H1 (cell line): ENCODE results near the gene COLQ. TPM values are rescaled to one million over a fixed set of nuclear protein-coding genes. Genes with fewer than 3 reads are reported as not detected.

Experiments
- CTCF ChIA-PET: fragments of 300-600 bp; sonication (Branson Sonifier 250); formaldehyde crosslinking; loops from one replicate; lab custom pipeline; 2021; ENCODE audit not compliant: partially characterized antibody; lab: Charles Lee
- POLR2A ChIA-PET: fragments of 300-600 bp; sonication (Branson Sonifier 250); formaldehyde crosslinking; loops from one replicate; lab custom pipeline; 2021; ENCODE audit warnings: inconsistent platforms; ENCODE audit not compliant: partially characterized antibody; lab: Charles Lee
- DNase-seq, 2 experiments: peaks; one replicate each; pipeline versions ENCODE4 v3.0.0 to v3.0.0-alpha.2; 2010 to 2022; ENCODE audit warnings: low spot score in 2 of 2, low read depth in 1 of 2, mixed read lengths in 1 of 2
- FAIRE-seq: peaks from 2 replicates; lab custom pipeline; 2011; peaks lifted over from hg19 to GRCh38; lab: Jason Lieb, UNC
- H2AFZ ChIP-seq: 2 replicates; pipeline ENCODE4 v1.8.1; 2012; ENCODE audit warnings: low read length, inconsistent platforms
- H2AK5ac ChIP-seq: 2 replicates; pipeline ENCODE4 v1.6.1; 2013; ENCODE audit warnings: low read depth, low read length
- H2BK120ac ChIP-seq: replicated peaks from 2 replicates; pipeline ENCODE3; 2013; ENCODE audit warnings: low read depth, low read length, inconsistent platforms
- H2BK12ac ChIP-seq: 2 replicates; pipeline ENCODE4 v1.6.1; 2013; ENCODE audit warnings: low read depth, low read length
- H2BK15ac ChIP-seq: 2 replicates; pipeline ENCODE4 v1.6.1; 2013; ENCODE audit warnings: low read length
- H2BK20ac ChIP-seq: 2 replicates; pipeline ENCODE4 v1.6.1; 2013; ENCODE audit warnings: low read length
- H2BK5ac ChIP-seq: 2 replicates; pipeline ENCODE4 v1.6.1; 2013; ENCODE audit warnings: low read depth, low read length
- H3K14ac ChIP-seq: 2 replicates; pipeline ENCODE4 v1.6.1; 2013; ENCODE audit warnings: inconsistent platforms; ENCODE audit not compliant: insufficient read length
- H3K18ac ChIP-seq: 2 replicates; pipeline ENCODE4 v1.6.1; 2013; ENCODE audit warnings: low read length; ENCODE audit errors: extremely low read depth
- H3K23ac ChIP-seq: 2 replicates; pipeline ENCODE4 v1.6.1; 2013; ENCODE audit warnings: inconsistent platforms; ENCODE audit not compliant: insufficient read length
- H3K23me2 ChIP-seq: 2 replicates; pipeline ENCODE4 v1.6.1; 2013; ENCODE audit warnings: low read depth, low read length
- H3K27ac ChIP-seq: 2 replicates; pipeline ENCODE4 v1.6.1; 2011; ENCODE audit warnings: low read depth, low read length, inconsistent platforms
- H3K27me3 ChIP-seq, 4 experiments: replicated peaks in 1 of 4; 1 replicate in 1 of 4; 2 replicates in 3 of 4; pipeline versions ENCODE4 v1.6.1 to v1.8.1; 2011 to 2013; ENCODE audit warnings: low read length in 3 of 4, mild to moderate bottlenecking in 3 of 4, inconsistent platforms in 2 of 4, mixed read lengths in 2 of 4, moderate library complexity in 1 of 4; ENCODE audit not compliant: control insufficient read depth in 3 of 4, insufficient read depth in 3 of 4; ENCODE audit errors: extremely low read depth in 1 of 4
- H3K36me3 ChIP-seq, 4 experiments: 2 replicates each; pipeline versions ENCODE4 v1.6.1 to v1.8.1; 2011 to 2013; ENCODE audit warnings: mild to moderate bottlenecking in 4 of 4, low read length in 3 of 4, moderate library complexity in 2 of 4, control low read depth in 1 of 4, inconsistent platforms in 1 of 4; ENCODE audit not compliant: insufficient read depth in 4 of 4, control insufficient read depth in 2 of 4
- H3K4ac ChIP-seq: replicated peaks from 2 replicates; pipeline ENCODE3; 2013; ENCODE audit warnings: low read length, low read depth, mixed read lengths, inconsistent platforms; ENCODE audit not compliant: insufficient read length
- H3K4me1 ChIP-seq, 4 experiments: replicated peaks in 1 of 4; 1 replicate in 1 of 4; 2 replicates in 3 of 4; pipeline versions ENCODE4 v1.6.1 to v1.8.1; 2011 to 2013; ENCODE audit warnings: low read length in 3 of 4, inconsistent platforms in 2 of 4, mixed read lengths in 1 of 4; ENCODE audit not compliant: insufficient read depth in 4 of 4, control insufficient read depth in 3 of 4
- H3K4me2 ChIP-seq, 2 experiments: 2 replicates each; pipeline versions ENCODE4 v1.6.1 to v1.8.1; 2011 to 2013; ENCODE audit warnings: low read depth in 2 of 2, low read length in 2 of 2, control low read depth in 1 of 2, inconsistent platforms in 1 of 2, mild to moderate bottlenecking in 1 of 2; ENCODE audit not compliant: insufficient read depth in 1 of 2
- H3K4me3 ChIP-seq, 4 experiments: fragments of 200-600, 300-600 bp in 1 of 4; sonication (generic), shearing (Covaris generic), sonication (Bioruptor Twin) in 1 of 4; 2 replicates each; pipeline versions ENCODE4 v1.5.1 to v1.8.1; 2011 to 2016; ENCODE audit warnings: low read length in 4 of 4, low read depth in 3 of 4, control low read depth in 2 of 4, inconsistent platforms in 2 of 4, mild to moderate bottlenecking in 2 of 4, mixed read lengths in 1 of 4, moderate library complexity in 1 of 4; ENCODE audit not compliant: insufficient read depth in 2 of 4; ENCODE audit errors: extremely low read depth in 1 of 4
- H3K56ac ChIP-seq: replicated peaks from 2 replicates; pipeline ENCODE3; 2013; ENCODE audit warnings: low read depth, mild to moderate bottlenecking, mixed read lengths, low read length, inconsistent platforms; ENCODE audit not compliant: insufficient read length
- H3K79me1 ChIP-seq: 2 replicates; pipeline ENCODE4 v1.6.1; 2013; ENCODE audit warnings: low read depth, low read length, control low read depth
- H3K79me2 ChIP-seq, 2 experiments: 2 replicates each; pipeline versions ENCODE4 v1.6.1 to v1.8.1; 2012 to 2013; ENCODE audit warnings: low read length in 2 of 2, mild to moderate bottlenecking in 2 of 2, inconsistent platforms in 1 of 2; ENCODE audit not compliant: insufficient read depth in 2 of 2, control insufficient read depth in 1 of 2
- H3K9ac ChIP-seq, 4 experiments: replicated peaks in 1 of 4; 1 replicate in 1 of 4; 2 replicates in 3 of 4; pipeline versions ENCODE4 v1.6.1 to v1.8.1; 2011 to 2013; ENCODE audit warnings: low read depth in 3 of 4, low read length in 3 of 4, control low read depth in 2 of 4, mild to moderate bottlenecking in 2 of 4, moderate library complexity in 2 of 4, inconsistent platforms in 1 of 4; ENCODE audit errors: extremely low read depth in 1 of 4
- H3K9me3 ChIP-seq, 2 experiments: 2 replicates each; pipeline versions ENCODE4 v1.6.1 to v1.8.1; 2012 to 2013; ENCODE audit warnings: mild to moderate bottlenecking in 2 of 2, moderate library complexity in 2 of 2, control low read depth in 1 of 2, inconsistent platforms in 1 of 2, low read depth in 1 of 2, low read length in 1 of 2, mixed read lengths in 1 of 2; ENCODE audit not compliant: insufficient read depth in 2 of 2
- H4K20me1 ChIP-seq, 2 experiments: replicated peaks in 1 of 2; 2 replicates each; pipeline versions ENCODE3 to v1.8.1; 2011 to 2013; ENCODE audit warnings: inconsistent platforms in 2 of 2, low read length in 2 of 2, mild to moderate bottlenecking in 1 of 2; ENCODE audit not compliant: insufficient read depth in 2 of 2, control insufficient read depth in 1 of 2
- H4K5ac ChIP-seq: 2 replicates; pipeline ENCODE4 v1.6.1; 2013; ENCODE audit warnings: low read length, low read depth, mixed read lengths, inconsistent platforms; ENCODE audit not compliant: insufficient read length
- H4K8ac ChIP-seq: 2 replicates; pipeline ENCODE4 v1.8.0; 2013; ENCODE audit warnings: mild to moderate bottlenecking, moderate library complexity, low read length, inconsistent platforms; ENCODE audit not compliant: insufficient read depth; ENCODE audit errors: extremely low read depth
- H4K91ac ChIP-seq: replicated peaks from 2 replicates; pipeline ENCODE3; 2013; ENCODE audit warnings: low read length, mixed read lengths, inconsistent platforms; ENCODE audit not compliant: insufficient read length
- BCL11A ChIP-seq, 2 experiments: IDR thresholded peaks; one replicate each; pipeline ENCODE4 v1.6.1; 2011; ENCODE audit warnings: low read depth in 2 of 2, low read length in 2 of 2, mild to moderate bottlenecking in 2 of 2
- CBX5 ChIP-seq: fragments of 300-800, 300-1000 bp; sonication (generic); IDR thresholded peaks from 2 replicates; pipeline ENCODE4 v1.7.1; 2016; ENCODE audit warnings: antibody characterized with exemption, low read length, low read depth
- CHD2 ChIP-seq: IDR thresholded peaks from 2 replicates; pipeline ENCODE4 v1.6.1; 2012; ENCODE audit warnings: low read length, improper control_type of control experiment
- E2F6 ChIP-seq: IDR thresholded peaks from 2 replicates; pipeline ENCODE4 v1.6.1; 2012; ENCODE audit warnings: inconsistent platforms
- FOSL1 ChIP-seq: IDR thresholded peaks from 2 replicates; pipeline ENCODE4 v1.6.1; 2011; ENCODE audit warnings: mild to moderate bottlenecking, low read depth, low read length, moderate library complexity; ENCODE audit not compliant: insufficient read depth
- NANOG ChIP-seq: IDR thresholded peaks from 2 replicates; pipeline ENCODE4 v1.6.1; 2011; ENCODE audit warnings: low read length, low read depth, mild to moderate bottlenecking, inconsistent platforms; ENCODE audit not compliant: insufficient read depth, poor library complexity, severe bottlenecking
- PHF8 ChIP-seq: fragments of 200-600 bp; sonication (generic); conservative IDR thresholded peaks from 2 replicates; pipeline ENCODE4 v1.7.1; 2012; ENCODE audit warnings: low read depth, mild to moderate bottlenecking, inconsistent platforms, low read length, moderate library complexity
- POLR2AphosphoS5 ChIP-seq: IDR thresholded peaks from 2 replicates; pipeline ENCODE4 v1.6.1; 2011; ENCODE audit warnings: low read depth, low read length
- RAD21 ChIP-seq, 2 experiments: IDR thresholded peaks in 1 of 2; conservative IDR thresholded peaks in 1 of 2; 2 replicates each; pipeline ENCODE4 v1.6.1; 2011; ENCODE audit warnings: low read depth in 2 of 2, low read length in 2 of 2, improper control_type of control experiment in 1 of 2, inconsistent platforms in 1 of 2, mild to moderate bottlenecking in 1 of 2, moderate library complexity in 1 of 2
- RBBP5 ChIP-seq: IDR thresholded peaks from 2 replicates; pipeline ENCODE4 v1.7.1; 2012; ENCODE audit warnings: low read depth, mild to moderate bottlenecking, inconsistent platforms, low read length, moderate library complexity, borderline replicate concordance
- SIX5 ChIP-seq: IDR thresholded peaks from 2 replicates; pipeline ENCODE4 v1.6.1; 2011; ENCODE audit warnings: mild to moderate bottlenecking, low read depth, low read length
- SP4 ChIP-seq: IDR thresholded peaks from 2 replicates; pipeline ENCODE4 v1.6.1; 2012; ENCODE audit warnings: low read length, inconsistent platforms
- SRF ChIP-seq: IDR thresholded peaks from 2 replicates; pipeline ENCODE4 v1.6.1; 2011; ENCODE audit warnings: mild to moderate bottlenecking, low read depth, low read length, moderate library complexity
- TBP ChIP-seq: IDR thresholded peaks from 2 replicates; pipeline ENCODE4 v1.6.1; 2011; ENCODE audit warnings: low read depth, low read length, improper control_type of control experiment
- WGBS, 2 experiments: shearing (Covaris generic) in 1 of 2; methylation state at CpG; one replicate each; pipeline versions ENCODE4 v1.1.6 to v1.1.7; 2013 to 2015; ENCODE audit warnings: low lambda C conversion rate in 2 of 2, mixed read lengths in 2 of 2, inconsistent platforms in 1 of 2, low coverage in 1 of 2, missing lambda C conversion rate in 1 of 2; ENCODE audit not compliant: insufficient replicate concordance in 2 of 2, insufficient coverage in 1 of 2, insufficient read length in 1 of 2; ENCODE audit errors: extremely low coverage in 1 of 2, missing lambda C conversion rate in 1 of 2; 5-methylcytosine and 5-hydroxymethylcytosine counted together
- polyA plus RNA-seq, 7 experiments: library from polyadenylated mRNA; depleted of rRNA in 3 of 7; stranded (reverse) in 5 of 7; unstranded in 2 of 7; fragments of >200 nt in 5 of 7; fragments of 200-250 nt in 2 of 7; gene quantifications; 1 replicate in 5 of 7; 2 replicates in 1 of 7; 4 replicates in 1 of 7; pipeline versions ENCODE4 v1.2.1 to v1.2.3, GENCODE V29; 2011 to 2013; ENCODE audit warnings: missing spikeins in 2 of 7, mixed read lengths in 2 of 7
- total RNA-seq: library from RNA; stranded (reverse); fragmentation: NEBNext Ultra II Directional; extraction: Animal tissue kit (Norgen Biotek cat#: 25700); gene quantifications from 2 replicates; pipeline ENCODE4 v1.2.1, GENCODE V29; 2021

Gene COLQ
- total and polyA plus RNA-seq, 2 of the 8 experiments (the other 6 are each of a cell fraction or from before 2014, with no cell fraction given): 1.5 to 1.9 TPM

GRCh38 chr3:15551902-15552301, 30.4 kb upstream of the COLQ start:
- Histone ChIP-seq H4K5ac (no peak overlapping the region), H3K27me3 (no peaks in the 10 kb centered on the region), H3K4me3 (no peak overlapping the region), H3K4ac (no peak overlapping the region), H3K23me2 (no peaks in the 10 kb centered on the region), H3K4me1 (no peaks in the 10 kb centered on the region), H3K14ac (no peak overlapping the region), H2AFZ (no peak overlapping the region), H4K20me1 (peaks cover 0 to 2% of the 10 kb centered on the region in 2 experiments), H2BK20ac (no peak overlapping the region), H2BK15ac (no peak overlapping the region), H3K9me3 (no peaks in the 10 kb centered on the region; a peak in 1 of 4 replicates), H3K18ac (no peak overlapping the region), H4K91ac (no peak overlapping the region), H2BK120ac (no peak overlapping the region), H3K36me3 (peaks cover 0 to 3% (median 1%) of the 10 kb centered on the region in 4 experiments; a peak in 2 of 8 replicates), H3K9ac (no peak overlapping the region), H2BK12ac (no peak overlapping the region), H3K4me2 (no peak overlapping the region), H2AK5ac (no peak overlapping the region), H3K79me2 (no peaks in the 10 kb centered on the region), H3K23ac (no peak overlapping the region), H3K56ac (no peak overlapping the region), H3K79me1 (no peaks in the 10 kb centered on the region), H3K27ac (no peak overlapping the region), H4K8ac (no peak overlapping the region), H2BK5ac (no peak overlapping the region)
- FAIRE-seq: no peak
- ChIA-PET POLR2A (no interaction called here), CTCF (interaction anchor here (1.1 to 1.8 kb wide), 5 partner anchors 8 to 85 kb away, joined by 3 to 7 read pairs (median 3); no protein-coding TSS in a partner anchor)
- no peak for DNase-seq
- 100% methylated on average over 1 of the region's 1 CpG; no CpG with 5 or more reads in 1 of the 2 experiments for WGBS, 2 experiments
- TF ChIP-seq SIX5: no peak
- no peak for TF ChIP-seq NANOG
- no peak for TF ChIP-seq BCL11A (IDR thresholded peaks at IDR 0.05; ENCODE audit: low read depth in 2 of 2, low read length in 2 of 2)
- no peak for TF ChIP-seq FOSL1
- no peak for TF ChIP-seq CHD2
- no peak for TF ChIP-seq POLR2AphosphoS5
- no peak for TF ChIP-seq CBX5
- TF ChIP-seq SRF: no peak
- no peak for TF ChIP-seq RBBP5
- no peak for TF ChIP-seq SP4
- no peak for TF ChIP-seq PHF8
- no peak for TF ChIP-seq RAD21 (IDR thresholded peaks at IDR 0.05 in 1 of 2, conservative IDR thresholded peaks at IDR 0.05 in 1 of 2; ENCODE audit: low read depth in 2 of 2, low read length in 2 of 2)
- TF ChIP-seq E2F6: no peak
- TF ChIP-seq TBP: no peak
